IPS-18a (cell line): ENCODE results near the gene CREB3.

Experiments used
- H3K27ac ChIP-seq: one replicate; pipeline ENCODE4 v1.5.1; 2013; ENCODE audit warnings: low read length
- H3K27me3 ChIP-seq: one replicate; pipeline ENCODE4 v1.6.1; 2013; ENCODE audit warnings: mild to moderate bottlenecking, low read length; ENCODE audit not compliant: control insufficient read depth, insufficient read depth
- H3K36me3 ChIP-seq: one replicate; pipeline ENCODE4 v1.6.1; 2013; ENCODE audit warnings: low read depth, low read length; ENCODE audit not compliant: control insufficient read depth
- H3K4me1 ChIP-seq: one replicate; pipeline ENCODE4 v1.6.1; 2013; ENCODE audit warnings: low read depth, low read length; ENCODE audit not compliant: control insufficient read depth
- H3K4me3 ChIP-seq: one replicate; pipeline ENCODE4 v1.5.1; 2013; ENCODE audit warnings: low read length
- H3K9ac ChIP-seq: one replicate; pipeline ENCODE4 v1.6.1; 2013; ENCODE audit warnings: mild to moderate bottlenecking, low read length, moderate library complexity
- H3K9me3 ChIP-seq: one replicate; pipeline ENCODE4 v1.6.1; 2013; ENCODE audit warnings: low read depth, low read length; ENCODE audit not compliant: control insufficient read depth

Gene CREB3

DNA sequence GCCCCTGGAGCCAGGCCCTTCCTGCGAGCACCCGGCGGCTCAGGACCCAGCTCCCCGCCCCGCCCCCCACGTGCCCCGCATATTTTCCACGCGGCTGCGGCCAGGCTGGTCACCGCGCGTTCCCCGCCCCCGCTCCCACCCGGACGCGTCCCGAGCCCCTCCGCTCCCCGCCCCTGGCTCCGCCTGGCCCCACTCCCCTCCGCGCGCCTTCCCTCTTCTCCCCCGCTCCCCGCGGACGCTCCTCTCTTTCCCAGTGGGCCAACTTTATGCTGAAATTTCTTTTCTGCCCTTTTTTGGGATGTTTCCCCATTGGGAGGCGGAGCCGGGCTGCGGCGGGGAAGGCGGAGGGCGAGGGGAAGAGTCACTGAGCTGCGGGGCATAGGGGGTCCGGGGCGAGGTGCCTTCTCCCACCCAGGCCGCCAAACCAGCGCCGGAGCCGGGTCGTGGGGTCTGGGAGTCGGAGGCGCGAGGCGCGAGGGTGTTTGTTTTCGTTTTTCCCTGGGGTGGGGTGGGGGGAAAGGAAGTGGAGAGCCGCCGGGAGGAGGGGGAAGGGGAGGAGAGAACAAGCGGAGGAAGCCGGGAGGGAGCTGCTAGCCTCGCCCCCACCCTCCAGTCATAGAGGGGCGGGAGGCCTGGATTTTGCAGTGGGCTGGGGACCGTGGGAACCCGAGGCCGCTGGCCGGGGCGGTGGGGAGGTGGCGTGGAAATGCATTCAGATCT, 41.7 kb upstream of the CREB3 start:
- peaks cover 4% of the 10 kb centered on the region for H3K4me1 ChIP-seq
- no peaks in the 10 kb centered on the region for H3K27me3 ChIP-seq
- peak overlapping the region; percentile 76 for H3K4me3 ChIP-seq
- peak overlapping the region; percentile 79 for H3K9ac ChIP-seq
- H3K27ac ChIP-seq, result no peak overlapping the region
- no peaks in the 10 kb centered on the region for H3K9me3 ChIP-seq
- H3K36me3 ChIP-seq, result peaks cover 14% of the 10 kb centered on the region

- Histone ChIP-seq H3K27me3 (no peaks in the 10 kb centered on the region), H3K36me3 (peaks cover 12% of the 10 kb centered on the region), H3K4me1 (peaks cover 4% of the 10 kb centered on the region), H3K27ac (no peak overlapping the region), H3K9me3 (no peaks in the 10 kb centered on the region), H3K9ac (peak overlapping the region; percentile 79), H3K4me3 (peak overlapping the region; percentile 76)
Measured at GRCh38 chr9:35691334-35691650, 41.2 kb upstream of the CREB3 start.

DNA sequence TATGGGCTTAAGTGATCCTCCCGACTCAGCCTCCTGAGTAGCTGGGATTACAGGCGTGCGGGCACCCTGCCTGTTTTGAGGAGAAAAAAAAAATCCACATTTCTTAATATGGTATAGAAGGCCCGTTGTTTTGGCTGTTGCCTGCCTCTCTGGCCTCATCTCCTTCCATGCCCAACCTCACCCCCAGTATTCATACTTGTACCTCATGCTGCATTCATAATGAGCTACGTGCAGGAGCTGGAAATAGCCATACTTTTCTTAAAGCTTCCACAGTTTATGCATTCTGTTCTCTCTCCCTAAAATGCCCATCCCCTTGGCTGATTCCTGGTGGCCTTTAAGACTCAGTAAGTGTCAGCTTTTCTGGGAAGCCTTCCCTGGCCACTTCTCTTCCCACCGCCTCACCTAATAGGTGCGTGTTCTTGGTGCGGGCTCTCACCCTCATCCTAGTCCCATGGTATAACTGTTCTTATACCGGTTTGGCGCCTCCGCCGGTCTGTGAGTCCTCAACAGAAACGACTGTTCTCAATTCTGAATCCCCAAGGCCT, 40.6 kb upstream of the CREB3 start:
- no peak overlapping the region for H3K9ac ChIP-seq
- H3K9me3 ChIP-seq, result no peaks in the 10 kb centered on the region
- H3K4me3 ChIP-seq, result peak overlapping the region; percentile 76
- H3K36me3 ChIP-seq, result peaks cover 8% of the 10 kb centered on the region
- peaks cover 4% of the 10 kb centered on the region for H3K4me1 ChIP-seq
- H3K27ac ChIP-seq, result no peak overlapping the region
- no peaks in the 10 kb centered on the region for H3K27me3 ChIP-seq

DNA sequence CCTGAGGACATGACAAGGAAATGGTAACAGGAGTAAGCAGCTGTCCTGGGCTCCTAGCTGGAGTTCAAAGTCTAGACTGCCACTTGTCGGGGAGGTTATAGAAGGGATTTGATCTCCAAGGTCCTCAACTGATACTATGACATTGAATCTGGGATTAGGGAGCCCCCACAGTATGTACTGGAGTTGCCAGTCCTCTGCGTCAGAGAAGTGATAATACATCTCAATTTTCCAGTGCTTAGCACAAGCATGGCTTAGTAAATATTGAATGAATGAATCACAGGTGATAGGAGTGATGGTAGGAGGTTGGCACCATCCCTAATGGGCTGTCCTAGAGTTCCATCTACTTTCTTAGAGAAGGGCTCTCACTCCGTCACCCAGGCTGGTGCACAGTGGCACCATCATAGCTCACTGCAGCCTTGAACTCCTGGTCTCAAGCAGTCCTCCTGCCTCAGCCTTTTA, 36.5 kb upstream of the CREB3 start:
- Histone ChIP-seq H3K9me3 (no peaks in the 10 kb centered on the region), H3K36me3 (peaks cover 42% of the 10 kb centered on the region), H3K27ac (no peak overlapping the region), H3K9ac (no peak overlapping the region), H3K27me3 (no peaks in the 10 kb centered on the region), H3K4me1 (no peaks in the 10 kb centered on the region), H3K4me3 (no peak overlapping the region)

DNA sequence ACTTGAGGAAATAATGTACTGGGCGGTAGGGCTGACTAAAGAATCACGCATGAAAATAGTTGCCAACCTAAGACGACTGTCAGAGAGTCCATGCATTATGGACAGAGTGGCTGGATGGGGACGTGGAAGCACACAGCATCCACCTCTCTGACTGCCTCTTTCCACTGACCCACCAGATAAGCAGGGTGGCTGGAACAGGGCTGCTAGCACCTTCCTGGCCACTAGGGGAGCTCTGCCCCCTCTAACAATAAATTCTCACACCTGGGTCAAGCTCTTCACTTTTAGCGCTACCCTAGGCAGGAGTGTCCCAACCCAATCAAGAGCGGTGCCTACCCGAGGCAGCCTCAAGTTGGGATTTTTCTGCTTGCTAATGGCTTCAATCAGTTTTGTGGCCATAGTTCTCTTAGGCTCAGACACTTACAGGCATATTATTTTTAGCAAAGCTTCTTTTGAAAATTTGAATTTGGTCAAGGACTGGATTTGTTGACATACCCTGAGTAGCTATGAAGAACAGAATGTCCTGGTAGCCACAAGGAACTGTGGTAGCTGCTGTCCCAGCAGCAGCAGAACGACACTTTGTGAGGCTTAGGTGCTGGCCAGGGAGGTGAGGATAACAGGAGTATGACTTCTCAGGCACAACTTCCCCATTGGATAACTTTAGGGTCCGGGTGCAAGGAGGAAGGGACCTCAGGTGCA, 35.8 kb upstream of the CREB3 start:
- H3K4me1 ChIP-seq, result no peaks in the 10 kb centered on the region
- no peak overlapping the region for H3K4me3 ChIP-seq
- no peaks in the 10 kb centered on the region for H3K9me3 ChIP-seq
- H3K9ac ChIP-seq, result no peak overlapping the region
- H3K27ac ChIP-seq, result no peak overlapping the region
- no peaks in the 10 kb centered on the region for H3K27me3 ChIP-seq
- peaks cover 49% of the 10 kb centered on the region for H3K36me3 ChIP-seq

GRCh38 chr9:35697486-35697885, 35.0 kb upstream of the CREB3 start:
- no peak overlapping the region for H3K27ac ChIP-seq
- H3K9ac ChIP-seq, result no peak overlapping the region
- H3K36me3 ChIP-seq, result peaks cover 55% of the 10 kb centered on the region
- no peaks in the 10 kb centered on the region for H3K9me3 ChIP-seq
- no peaks in the 10 kb centered on the region for H3K4me1 ChIP-seq
- H3K27me3 ChIP-seq, result no peaks in the 10 kb centered on the region
- no peak overlapping the region for H3K4me3 ChIP-seq

DNA sequence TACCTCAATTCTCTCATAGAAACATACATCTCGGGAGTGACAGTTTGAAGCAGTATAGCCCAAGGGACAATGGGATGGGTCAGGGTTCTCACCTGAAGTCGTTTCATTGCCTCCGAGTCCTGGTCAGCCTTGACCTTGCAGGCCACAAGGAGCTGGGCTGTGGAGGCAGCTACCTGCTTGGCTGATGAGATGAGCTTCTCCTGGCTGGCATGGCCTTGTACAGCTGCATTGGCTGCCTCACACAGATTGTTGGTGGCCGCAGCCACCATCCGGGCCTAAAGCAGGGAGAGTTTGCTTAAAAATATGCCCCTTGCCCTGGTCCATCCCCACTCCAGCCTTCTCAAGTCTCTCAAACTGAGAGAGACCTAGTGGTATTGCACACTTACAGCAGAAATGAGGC, 34.2 kb upstream of the CREB3 start:
- Histone ChIP-seq H3K27me3 (no peaks in the 10 kb centered on the region), H3K4me3 (no peak overlapping the region), H3K4me1 (no peaks in the 10 kb centered on the region), H3K9ac (no peak overlapping the region), H3K36me3 (peaks cover 63% of the 10 kb centered on the region), H3K27ac (no peak overlapping the region), H3K9me3 (no peaks in the 10 kb centered on the region)

DNA sequence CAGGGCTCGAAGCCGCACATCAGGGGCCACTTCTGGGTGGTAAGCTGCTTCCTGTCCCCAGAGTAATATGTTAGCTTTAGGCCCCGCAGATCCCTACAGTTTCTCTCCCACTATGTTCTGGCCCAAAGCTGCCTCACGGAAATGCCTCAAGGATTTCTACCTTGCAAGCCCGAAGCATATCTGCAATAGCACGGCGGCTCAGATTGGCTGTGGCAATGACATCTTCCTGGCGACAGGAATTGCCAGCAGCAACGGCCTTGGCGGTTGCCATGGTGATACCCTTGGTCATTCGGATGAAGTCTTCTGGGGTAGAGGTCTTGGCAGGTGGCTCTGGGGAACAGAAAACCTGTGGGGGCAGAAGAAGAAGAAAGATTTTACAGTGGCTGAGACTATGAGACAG, 32.4 kb upstream of the CREB3 start:
- no peak overlapping the region for H3K27ac ChIP-seq
- no peaks in the 10 kb centered on the region for H3K4me1 ChIP-seq
- no peak overlapping the region for H3K9ac ChIP-seq
- H3K36me3 ChIP-seq, result peaks cover 81% of the 10 kb centered on the region
- no peak overlapping the region for H3K4me3 ChIP-seq
- no peaks in the 10 kb centered on the region for H3K9me3 ChIP-seq
- no peaks in the 10 kb centered on the region for H3K27me3 ChIP-seq

- Histone ChIP-seq H3K4me3 (no peak overlapping the region), H3K36me3 (peaks cover 90% of the 10 kb centered on the region), H3K4me1 (no peaks in the 10 kb centered on the region), H3K9ac (no peak overlapping the region), H3K9me3 (no peaks in the 10 kb centered on the region), H3K27ac (no peak overlapping the region), H3K27me3 (no peaks in the 10 kb centered on the region)
Measured at GRCh38 chr9:35700942-35701341, 31.5 kb upstream of the CREB3 start.

GRCh38 chr9:35702696-35703095, 29.8 kb upstream of the CREB3 start:
- H3K36me3 ChIP-seq, result peaks cover 98% of the 10 kb centered on the region
- no peaks in the 10 kb centered on the region for H3K27me3 ChIP-seq
- H3K4me3 ChIP-seq, result no peak overlapping the region
- H3K27ac ChIP-seq, result no peak overlapping the region
- no peaks in the 10 kb centered on the region for H3K4me1 ChIP-seq
- no peak overlapping the region for H3K9ac ChIP-seq
- H3K9me3 ChIP-seq, result no peaks in the 10 kb centered on the region

DNA sequence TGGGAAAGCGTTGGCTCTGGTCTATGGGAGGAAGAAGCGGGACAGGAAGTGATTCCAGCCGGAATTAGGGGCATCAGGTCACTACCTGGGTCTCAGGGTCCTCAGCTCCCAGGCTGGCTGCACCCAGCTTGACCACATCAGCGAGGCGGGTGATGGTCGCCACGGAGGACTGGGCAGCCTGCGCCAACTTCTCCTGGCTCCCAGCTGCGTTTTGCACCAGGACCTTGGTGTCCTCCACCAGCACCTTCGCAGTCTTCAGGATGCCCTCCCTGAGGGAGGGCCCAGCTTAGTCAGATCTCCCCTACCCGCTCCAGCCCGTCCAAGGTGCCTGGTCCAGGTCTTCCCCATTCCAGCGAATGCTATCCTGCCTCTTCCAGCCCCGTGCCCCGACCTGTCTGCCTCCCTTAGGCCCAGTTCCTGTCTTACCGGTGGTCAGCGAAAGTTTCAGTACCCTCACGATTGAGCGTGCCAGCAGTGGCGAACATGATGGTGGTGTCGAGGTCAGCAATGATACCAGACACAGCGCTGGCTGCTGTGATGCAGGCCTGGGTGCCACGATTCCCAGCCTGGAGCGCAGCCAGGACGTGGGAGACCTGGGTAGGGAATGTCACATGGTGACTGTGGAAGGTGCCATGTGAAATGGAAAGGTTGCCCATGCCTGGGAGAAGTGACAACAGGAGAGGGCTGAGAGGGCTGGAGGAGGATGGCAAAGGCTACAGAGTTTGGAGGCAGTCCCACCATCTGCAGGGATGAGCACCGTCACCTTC, 28.4 kb upstream of the CREB3 start:
- H3K27me3 ChIP-seq, result no peaks in the 10 kb centered on the region
- peaks cover 98% of the 10 kb centered on the region for H3K36me3 ChIP-seq
- H3K9me3 ChIP-seq, result no peaks in the 10 kb centered on the region
- no peak overlapping the region for H3K9ac ChIP-seq
- H3K27ac ChIP-seq, result no peak overlapping the region
- H3K4me3 ChIP-seq, result no peak overlapping the region
- no peaks in the 10 kb centered on the region for H3K4me1 ChIP-seq
